HS-27A (cell line): ENCODE data around the gene NUDT2.

ENCODE experiments used
- DNase-seq: peaks from one replicate; pipeline ENCODE4 v3.0.0-alpha.2; 2012; ENCODE audit warnings: low read depth, missing footprints

The NUDT2 gene

DNA sequence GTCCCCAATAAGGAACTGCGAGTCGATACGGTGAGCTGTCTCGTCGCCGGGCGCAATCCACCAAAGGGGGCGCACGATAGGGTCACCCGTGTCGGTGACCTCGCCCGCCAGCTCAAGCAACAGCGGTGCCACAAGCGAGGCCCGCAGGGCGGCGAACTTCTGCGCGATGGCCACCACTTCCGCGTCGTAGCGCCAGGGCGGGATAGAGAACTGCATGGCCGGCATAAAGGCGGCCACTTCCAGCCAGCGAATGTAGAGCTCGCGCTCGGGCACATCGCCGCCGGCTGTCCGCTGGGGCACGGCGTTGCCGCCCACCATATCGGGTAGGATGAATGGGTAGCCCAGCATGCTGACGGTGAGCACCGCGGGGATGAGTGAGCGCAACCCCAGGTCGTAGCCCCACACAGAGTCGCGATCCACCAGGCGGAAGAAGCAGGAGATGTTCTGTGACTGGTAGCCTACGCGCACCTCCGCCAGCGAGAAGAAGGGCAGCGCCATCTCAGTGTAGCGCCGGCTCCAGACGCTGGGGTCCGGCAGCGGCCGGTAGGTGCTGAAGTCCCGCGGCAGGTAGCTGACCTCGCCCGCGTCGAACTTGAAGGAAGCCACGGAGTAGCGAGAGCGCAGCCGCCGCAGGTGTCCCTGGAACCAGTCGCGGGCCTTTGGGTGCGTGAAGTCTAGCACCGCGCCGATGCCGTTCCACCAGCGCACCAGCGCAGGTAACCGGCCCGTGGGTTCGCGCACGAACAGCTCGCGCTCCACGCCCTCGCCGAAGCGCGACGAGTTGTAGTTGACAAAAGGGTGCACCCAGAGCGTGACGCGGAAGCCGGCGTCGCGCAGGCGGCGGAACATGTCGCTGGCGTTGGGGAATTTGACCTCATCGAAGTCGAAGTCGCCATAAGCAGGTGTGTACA lies 41.9 kb downstream of the NUDT2 start:
- DNase-seq: no peak

- DNase-seq: no peak
Observed at GRCh38 chr9:34371886-34372466, 42.6 kb downstream of the NUDT2 start.

DNA sequence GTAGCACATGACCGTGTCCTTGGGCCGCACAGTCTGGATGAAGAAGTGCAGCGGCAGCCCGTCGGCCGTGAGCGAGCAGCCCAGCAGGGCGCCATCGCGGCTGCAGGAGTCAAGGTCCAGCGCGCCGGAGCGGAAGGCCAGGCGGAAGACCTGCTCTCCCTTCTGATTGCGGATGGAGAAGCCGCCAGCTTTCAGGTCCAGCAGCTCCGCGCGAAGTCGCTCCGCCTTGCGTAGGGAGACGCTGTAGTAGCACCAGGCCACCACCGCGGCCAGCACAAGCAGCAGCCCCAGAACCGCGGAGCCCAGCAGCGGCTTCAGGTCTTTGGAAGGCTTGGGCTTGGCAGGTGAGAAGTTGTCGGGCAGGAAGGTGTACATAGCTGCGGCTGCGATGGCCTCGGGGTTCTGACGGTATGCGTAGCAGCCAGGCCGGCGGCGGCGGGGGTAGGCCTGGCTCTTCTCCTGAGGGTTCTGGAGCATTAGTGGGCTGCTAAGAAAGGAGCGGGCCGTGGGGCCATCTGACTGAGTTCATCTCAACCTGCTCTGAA lies 43.2 kb downstream of the NUDT2 start:
- DNase-seq: no peak

DNA sequence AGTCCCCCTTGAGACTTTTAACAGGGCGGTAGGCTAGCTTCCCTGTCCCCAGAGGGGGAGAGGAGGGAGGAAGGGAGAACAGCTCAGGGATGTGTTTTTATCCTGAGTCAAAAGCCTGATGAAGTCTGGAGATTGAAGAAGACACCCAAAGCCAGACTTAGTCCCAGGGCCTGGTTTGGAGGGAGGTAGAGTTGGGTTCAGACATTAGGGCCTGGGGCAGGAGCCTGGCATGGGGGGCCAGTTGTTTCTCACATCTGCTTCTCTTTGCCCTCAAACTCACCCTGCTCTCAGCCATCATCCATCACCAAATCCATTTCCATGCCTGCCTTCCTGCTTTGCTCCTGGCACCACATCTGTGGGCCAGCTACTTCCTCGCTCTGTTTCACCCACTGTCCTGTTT lies 44.4 kb downstream of the NUDT2 start:
- no peak for DNase-seq

GRCh38 chr9:34374339-34374738 lies 45.0 kb downstream of the NUDT2 start:
- no peak for DNase-seq

DNA sequence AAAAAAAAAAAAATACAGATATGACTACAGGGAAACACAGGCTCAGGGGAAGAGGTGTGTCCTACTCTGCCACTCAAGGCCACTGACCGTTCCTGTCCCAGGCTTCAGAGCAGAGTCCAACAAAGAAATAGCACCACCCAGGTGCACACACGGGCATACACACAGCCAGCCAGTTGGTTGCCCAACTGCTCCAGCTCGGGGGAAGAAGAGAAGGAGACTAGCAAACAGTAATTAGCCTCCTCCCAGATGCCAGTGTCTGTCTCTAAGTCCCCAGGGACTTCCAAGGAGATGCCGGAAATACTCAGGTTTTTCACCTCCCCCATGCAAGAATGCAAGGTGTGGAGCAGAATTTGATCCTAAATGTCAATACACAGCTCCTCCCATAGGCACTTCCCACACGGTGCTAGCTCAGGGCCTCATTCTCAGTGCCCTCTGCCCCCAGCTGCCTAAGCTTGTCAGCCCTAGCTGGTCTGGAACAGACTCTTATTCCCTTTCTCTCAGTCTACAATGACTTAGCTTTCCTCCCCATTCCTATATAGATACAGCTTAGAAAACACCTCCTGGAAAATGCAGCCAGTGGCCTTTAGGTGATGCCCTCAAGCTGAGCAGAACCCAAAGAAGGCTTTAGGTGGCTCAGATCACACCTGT lies 45.7 kb downstream of the NUDT2 start:
- no peak for DNase-seq

- DNase-seq: no peak
Observed at GRCh38 chr9:34375901-34376595, 46.7 kb downstream of the NUDT2 start.

GRCh38 chr9:34376596-34377403 lies 47.4 kb downstream of the NUDT2 start, which contains the start of gene MYORG:
Gene MYORG (minus strand): TSS chr9:34376898. CDS start chr9:34372943, 3,955 bp downstream.
- peak; percentile 94 for DNase-seq

- no peak for DNase-seq
Observed at GRCh38 chr9:34377404-34377746, 48.0 kb downstream of the NUDT2 start.

DNA sequence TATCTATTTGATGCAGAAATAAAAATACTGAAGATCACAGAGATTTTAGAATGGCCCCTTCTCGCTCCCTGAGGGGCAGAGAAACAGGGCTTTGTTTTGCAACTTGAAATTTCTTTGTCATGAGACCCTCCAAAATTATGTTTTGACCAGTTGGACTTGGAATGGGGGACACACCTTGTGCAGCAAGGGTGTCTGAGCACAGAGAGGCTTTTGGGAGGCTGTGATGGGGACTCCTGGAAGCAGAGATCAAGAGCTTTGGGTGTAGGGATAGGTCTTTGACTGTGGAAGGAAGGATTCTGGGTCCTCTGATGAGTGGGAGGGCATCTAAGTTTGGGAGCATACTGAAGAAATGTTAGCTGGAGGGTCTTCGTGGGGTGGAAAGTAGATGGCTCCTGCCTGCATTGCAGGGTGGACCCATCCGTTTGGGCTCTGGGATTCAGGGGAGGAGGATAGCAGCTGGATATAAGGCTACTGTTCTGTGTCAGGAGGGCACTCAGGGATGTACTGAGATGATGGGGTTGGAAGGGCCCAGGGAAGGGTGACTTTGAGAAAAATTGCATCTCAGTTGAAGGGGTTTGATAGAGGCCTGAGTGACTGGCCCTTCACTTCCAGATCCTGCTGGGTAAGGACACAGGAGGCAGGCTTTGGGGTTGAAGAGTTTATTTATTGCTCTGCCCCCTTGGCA lies 49.1 kb downstream of the NUDT2 start:
- no peak for DNase-seq

DNA sequence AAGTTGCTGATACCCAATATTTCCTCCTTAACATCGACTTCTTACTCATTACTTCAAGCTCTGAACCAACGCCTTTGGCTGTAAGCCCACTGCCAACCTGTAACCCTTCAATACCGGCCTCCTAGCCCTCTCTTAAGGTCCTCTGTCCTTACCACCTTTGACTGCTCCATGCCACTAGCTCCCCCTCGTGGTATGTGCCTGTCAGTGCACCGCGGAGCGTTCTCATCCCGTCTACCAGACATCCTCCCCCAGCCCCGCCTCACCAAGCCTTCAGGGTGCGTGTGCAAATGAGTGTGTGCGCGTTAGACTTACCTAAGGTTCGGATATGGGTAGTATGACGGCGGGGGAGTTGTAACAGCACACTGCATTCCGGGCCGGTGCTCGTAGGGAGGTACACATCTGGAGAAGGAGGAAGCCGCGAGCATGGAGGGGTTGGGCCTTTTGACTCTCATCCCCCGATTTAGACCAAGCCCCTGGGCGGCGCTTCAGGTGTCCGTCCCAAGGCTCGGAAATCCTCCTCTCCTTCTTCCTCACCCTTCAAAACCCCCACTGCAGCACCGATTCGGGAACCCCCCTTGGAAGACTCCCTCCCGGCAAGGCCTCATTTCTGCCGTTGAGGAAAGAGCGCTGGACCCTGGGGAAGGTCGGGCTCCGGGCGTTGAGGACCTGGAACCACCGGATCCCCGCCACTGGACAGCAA lies 50.1 kb downstream of the NUDT2 start:
- DNase-seq: peak; percentile 71

GRCh38 chr9:34380034-34380510 lies 50.7 kb downstream of the NUDT2 start:
- DNase-seq: no peak

DNA sequence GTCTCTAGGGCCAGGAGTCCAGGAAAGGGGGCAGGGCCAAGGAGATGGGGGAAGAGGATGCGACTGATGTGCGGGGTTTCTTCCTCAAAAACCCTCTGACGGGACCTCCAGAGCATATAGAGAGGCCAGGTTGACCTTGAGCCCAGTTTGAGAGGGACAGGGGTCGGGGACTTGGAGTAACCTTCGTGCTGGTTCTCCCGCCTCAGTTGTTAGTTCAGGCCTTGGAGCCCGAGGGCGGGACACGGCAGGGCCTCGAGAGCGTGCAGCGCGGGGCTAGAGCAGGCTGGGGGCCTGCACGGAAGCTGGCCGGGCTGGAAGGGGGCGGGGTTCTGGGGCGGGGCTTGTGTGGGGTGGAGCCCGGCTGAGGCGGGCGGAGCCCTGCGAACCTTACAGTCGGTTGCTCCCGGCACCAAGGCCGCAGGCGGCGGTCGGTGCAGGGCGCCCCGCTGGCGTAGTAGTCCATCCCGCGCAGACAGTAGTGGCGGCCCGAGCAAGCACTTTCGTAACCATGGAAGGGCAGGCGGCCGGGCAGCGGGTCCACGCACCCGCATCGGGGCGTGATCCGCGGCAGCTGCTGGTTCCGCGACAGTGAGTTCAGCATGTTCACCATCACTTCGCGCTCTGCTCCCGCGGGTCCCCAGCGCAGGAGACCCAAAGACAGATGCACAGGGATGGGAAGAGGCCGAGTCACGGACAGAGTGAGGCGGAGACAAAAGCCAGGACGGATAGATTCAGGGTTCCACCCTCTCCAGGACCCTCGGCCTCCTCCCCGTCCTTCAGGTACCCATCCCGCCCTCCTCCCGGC lies 51.3 kb downstream of the NUDT2 start:
- no peak for DNase-seq

- DNase-seq: no peak
Observed at GRCh38 chr9:34381323-34381722, 52.0 kb downstream of the NUDT2 start.

- no peak for DNase-seq
Observed at GRCh38 chr9:34382054-34382453, 52.7 kb downstream of the NUDT2 start.

DNA sequence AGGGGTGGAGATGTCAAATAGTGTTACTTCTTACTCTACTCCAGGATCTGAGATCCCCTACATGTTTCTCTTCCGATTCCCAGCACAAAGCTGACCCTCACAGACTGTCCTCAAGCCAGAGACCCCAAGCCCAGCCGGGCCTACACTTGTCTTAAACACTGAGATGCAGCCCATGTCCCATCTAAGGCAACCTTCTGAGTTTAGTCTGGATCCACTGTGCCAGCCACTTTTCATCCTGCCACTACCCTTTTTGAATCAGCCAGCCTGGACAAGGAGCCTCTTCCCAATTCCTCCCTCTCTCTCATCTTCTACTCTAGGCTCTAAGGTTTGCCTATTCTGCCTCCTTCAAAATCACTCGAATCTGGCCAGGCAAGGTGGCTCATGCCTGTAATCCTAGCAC lies 53.5 kb downstream of the NUDT2 start:
- DNase-seq: no peak

- no peak for DNase-seq
Observed at GRCh38 chr9:34383904-34384303, 54.5 kb downstream of the NUDT2 start.

DNA sequence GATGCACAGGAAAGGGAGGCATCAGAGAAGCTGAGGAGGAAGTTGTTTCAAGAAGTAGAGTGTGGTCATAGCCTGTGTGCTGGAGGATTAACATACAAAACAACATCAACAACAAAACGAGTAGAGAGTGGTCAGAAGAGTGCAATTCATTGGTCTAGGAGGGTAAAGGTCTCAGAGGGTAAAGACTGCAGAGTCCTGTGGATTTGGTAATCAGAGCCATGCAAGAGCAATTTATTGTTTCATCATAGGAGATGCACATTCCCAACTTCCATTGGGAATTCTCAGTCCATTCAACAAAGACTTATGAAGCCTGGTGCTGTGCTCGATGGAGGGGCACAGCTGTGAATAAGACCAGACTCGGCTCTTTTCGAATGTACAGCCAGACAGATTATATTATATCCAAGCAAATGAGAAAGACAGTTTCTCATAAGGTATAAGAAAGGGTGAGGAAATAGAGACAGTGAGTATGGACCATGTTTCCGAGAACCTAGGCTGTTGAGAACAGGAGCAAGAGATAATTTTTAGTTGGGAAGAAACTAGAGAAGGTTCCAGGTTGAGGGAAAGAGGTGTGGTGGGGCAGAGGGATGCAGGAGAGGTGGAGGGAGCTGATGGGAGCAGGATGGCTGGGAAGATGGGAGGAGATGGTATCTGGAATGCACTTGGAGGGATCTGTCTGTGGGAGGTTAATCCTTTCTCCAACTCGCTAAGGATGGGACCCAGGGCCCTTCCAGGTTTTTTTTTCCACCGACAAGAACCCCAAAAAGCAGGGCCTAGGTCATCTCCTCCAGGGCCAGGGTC lies 55.2 kb downstream of the NUDT2 start:
- no peak for DNase-seq
